ENCODE results near the gene GRIA4.

DNA sequence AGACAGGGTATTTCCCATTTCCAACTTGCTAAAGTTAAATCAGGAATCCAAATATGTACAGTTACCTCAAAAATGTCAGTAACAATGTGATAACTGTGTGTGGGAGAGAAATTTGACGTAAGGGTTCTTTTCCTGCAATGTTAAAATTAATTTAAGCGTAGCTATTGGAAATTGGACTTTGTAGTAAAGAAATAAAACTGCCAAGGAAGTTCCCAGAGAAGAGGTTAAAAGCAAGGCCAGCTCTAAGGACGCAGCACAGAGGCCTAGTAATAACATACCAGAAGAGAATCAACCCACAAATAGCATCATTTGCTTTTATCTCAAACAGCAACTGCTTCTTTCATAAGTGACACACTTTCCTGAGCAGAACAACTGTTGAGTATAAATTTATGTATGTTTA is 36.8 kb upstream of the GRIA4 start:
- TF ChIP-seq CTCF (IDR thresholded peaks at IDR 0.05): no peak
- TF ChIP-seq POLR2A (IDR thresholded peaks at IDR 0.05): no peak
